Measurements from ENCODE around the gene TEX44.

Gene TEX44

GRCh38 chr2:231634951-231635875 lies 42.5 kb downstream of the TEX44 start:
- DNase-seq = no peak

- no peak for DNase-seq
Measured at GRCh38 chr2:231640241-231640640, 47.6 kb downstream of the TEX44 start.

- no peak for DNase-seq
Measured at GRCh38 chr2:231640641-231641111, 48.0 kb downstream of the TEX44 start.

GRCh38 chr2:231642631-231643494 lies 50.2 kb downstream of the TEX44 start:
- no peak for DNase-seq

- DNase-seq = no peak
Measured at GRCh38 chr2:231643495-231643888, 50.8 kb downstream of the TEX44 start.

All from NCI-H1436 treated with DMSO at 0.1 percent for 48 hours (cell line).